Smooth muscle cell (in vitro differentiated cells): ENCODE measurements around the gene KLHL6. TPM values are rescaled to one million over a fixed set of nuclear protein-coding genes. Genes with fewer than 3 reads are reported as not detected.

Experiments
- DNase-seq: peaks from one replicate; lab custom pipeline; 2025; ENCODE audit not compliant: unreplicated experiment; lab: John Stamatoyannopoulos, UW
- H2AFZ ChIP-seq: fragments of 200-600 bp; sonication (generic); 2 replicates; pipeline ENCODE4 v1.6.0; 2016; ENCODE audit warnings: antibody characterized with exemption, low read depth, mild to moderate bottlenecking
- H3F3A ChIP-seq: fragments of 200-600 bp; sonication (generic); 2 replicates; pipeline ENCODE4 v1.6.0; 2017; ENCODE audit warnings: antibody characterized with exemption, low read depth
- H3K27ac ChIP-seq: fragments of 200-600 bp; sonication (generic); 2 replicates; pipeline ENCODE4 v1.5.1; 2016; ENCODE audit warnings: low read depth, mild to moderate bottlenecking
- H3K27me3 ChIP-seq: fragments of 200-600 bp; sonication (generic); 2 replicates; pipeline ENCODE4 v1.6.1; 2016; ENCODE audit warnings: low read depth, mild to moderate bottlenecking
- H3K36me3 ChIP-seq: fragments of 200-600 bp; sonication (generic); 2 replicates; pipeline ENCODE4 v1.5.1; 2016; ENCODE audit warnings: low read depth
- H3K4me1 ChIP-seq: fragments of 200-600 bp; sonication (generic); 2 replicates; pipeline ENCODE4 v1.5.1; 2016; ENCODE audit warnings: low read depth
- H3K4me2 ChIP-seq: fragments of 200-600 bp; sonication (generic); 2 replicates; pipeline ENCODE4 v1.6.0; 2016; ENCODE audit warnings: mild to moderate bottlenecking
- H3K4me3 ChIP-seq: fragments of 200-600 bp; sonication (generic); 2 replicates; pipeline ENCODE4 v1.5.1; 2016; ENCODE audit warnings: mild to moderate bottlenecking
- H3K79me2 ChIP-seq: fragments of 200-600 bp; sonication (generic); 2 replicates; pipeline ENCODE4 v1.6.0; 2016; ENCODE audit warnings: low read depth, mild to moderate bottlenecking
- H3K9ac ChIP-seq: fragments of 200-600 bp; sonication (generic); 2 replicates; pipeline ENCODE4 v1.6.0; 2016; ENCODE audit warnings: low read depth
- H3K9me3 ChIP-seq: fragments of 200-600 bp; sonication (generic); replicated peaks from 2 replicates; pipeline ENCODE4 v1.5.1; 2016; ENCODE audit warnings: low read depth
- H4K20me1 ChIP-seq: fragments of 200-600 bp; sonication (generic); 2 replicates; pipeline ENCODE4 v1.6.0; 2016; ENCODE audit warnings: low read depth
- WGBS: methylation state at CpG from one replicate; pipeline ENCODE4 v1.1.7; 2016; ENCODE audit warnings: low lambda C conversion rate; 5-methylcytosine and 5-hydroxymethylcytosine counted together
- polyA plus RNA-seq: library from polyadenylated mRNA; unstranded; fragments of >200 nt; fragmentation: Nextera tagmentation; extraction: Ambion mirVana; gene quantifications from 2 replicates; pipeline ENCODE4 v1.2.1, GENCODE V29; 2016
- small RNA-seq: library from RNA; depleted of rRNA; stranded (forward); fragments of <200 nt; gene quantifications from one replicate; pipeline ENCODE3, GENCODE V24; 2014
- total RNA-seq: library from RNA; depleted of rRNA; stranded (reverse); fragments of >200 nt; gene quantifications from 2 replicates; pipeline ENCODE4 v1.2.3, GENCODE V29; 2014
- TF ChIP-seq, protein P1 (sequence below): fragments of 200-600 bp; sonication (generic); IDR thresholded peaks from 2 replicates; pipeline ENCODE4 v1.5.1; 2017; ENCODE audit warnings: borderline replicate concordance, mild to moderate bottlenecking, antibody characterized with exemption; ENCODE audit not compliant: insufficient read depth, poor library complexity, severe bottlenecking

KLHL6 gene
- total and polyA plus RNA-seq, 2 experiments from 2014 or later, result 0.22 TPM; not detected in 1

DNA sequence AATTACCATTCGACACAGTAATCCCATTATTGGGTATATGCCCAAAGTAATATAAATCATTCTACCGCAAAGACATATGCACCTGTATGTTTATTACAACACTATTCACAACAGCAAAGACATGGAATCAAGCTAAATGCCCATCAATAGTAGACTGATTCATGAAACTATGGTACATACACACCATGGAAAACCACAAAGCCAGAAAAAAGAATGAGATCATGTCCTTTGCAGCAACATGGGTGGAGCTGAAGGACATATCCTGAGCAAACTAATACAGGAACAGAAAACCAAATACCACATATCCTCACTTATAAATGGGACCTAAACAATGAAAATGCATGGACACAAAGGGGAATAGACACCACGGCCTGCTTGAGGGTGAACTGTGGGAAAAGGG, 116.0 kb downstream of the KLHL6 start:
- Histone ChIP-seq H3K79me2 (no peaks in the 10 kb centered on the region), H3K27ac (no peak overlapping the region), H3K4me3 (no peak overlapping the region), H3F3A (no peaks in the 10 kb centered on the region), H3K4me2 (no peak overlapping the region), H3K9ac (no peak overlapping the region), H3K4me1 (peaks cover 17% of the 10 kb centered on the region), H2AFZ (no peak overlapping the region), H3K9me3 (no peaks in the 10 kb centered on the region), H3K36me3 (no peaks in the 10 kb centered on the region), H4K20me1 (no peaks in the 10 kb centered on the region), H3K27me3 (no peaks in the 10 kb centered on the region)
- DNase-seq, result no peak
- WGBS, result 97% methylated on average over 3 of the region's 3 CpGs
- TF ChIP-seq, protein P1, sequence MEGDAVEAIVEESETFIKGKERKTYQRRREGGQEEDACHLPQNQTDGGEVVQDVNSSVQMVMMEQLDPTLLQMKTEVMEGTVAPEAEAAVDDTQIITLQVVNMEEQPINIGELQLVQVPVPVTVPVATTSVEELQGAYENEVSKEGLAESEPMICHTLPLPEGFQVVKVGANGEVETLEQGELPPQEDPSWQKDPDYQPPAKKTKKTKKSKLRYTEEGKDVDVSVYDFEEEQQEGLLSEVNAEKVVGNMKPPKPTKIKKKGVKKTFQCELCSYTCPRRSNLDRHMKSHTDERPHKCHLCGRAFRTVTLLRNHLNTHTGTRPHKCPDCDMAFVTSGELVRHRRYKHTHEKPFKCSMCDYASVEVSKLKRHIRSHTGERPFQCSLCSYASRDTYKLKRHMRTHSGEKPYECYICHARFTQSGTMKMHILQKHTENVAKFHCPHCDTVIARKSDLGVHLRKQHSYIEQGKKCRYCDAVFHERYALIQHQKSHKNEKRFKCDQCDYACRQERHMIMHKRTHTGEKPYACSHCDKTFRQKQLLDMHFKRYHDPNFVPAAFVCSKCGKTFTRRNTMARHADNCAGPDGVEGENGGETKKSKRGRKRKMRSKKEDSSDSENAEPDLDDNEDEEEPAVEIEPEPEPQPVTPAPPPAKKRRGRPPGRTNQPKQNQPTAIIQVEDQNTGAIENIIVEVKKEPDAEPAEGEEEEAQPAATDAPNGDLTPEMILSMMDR, result no peak

DNA sequence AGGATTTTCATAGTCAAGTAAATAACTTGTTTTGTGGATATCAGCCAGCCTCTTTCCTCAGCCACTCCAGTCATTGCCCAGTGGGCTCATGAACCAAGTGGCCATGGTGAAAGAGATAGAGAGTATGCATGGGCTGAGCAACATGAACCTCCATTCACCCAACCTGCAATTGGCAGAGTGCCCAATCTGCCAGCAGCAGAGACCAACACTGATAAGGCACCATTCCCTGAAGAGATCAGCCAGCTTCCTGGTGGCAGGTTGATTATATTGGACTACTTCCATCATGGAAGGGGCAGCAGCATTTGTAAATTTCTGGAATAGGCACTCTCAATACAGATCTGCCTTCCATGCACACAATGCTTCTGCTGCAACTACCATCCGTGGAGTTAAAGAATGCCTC, 116.8 kb downstream of the KLHL6 start:
- Histone ChIP-seq H3K9ac (no peak overlapping the region), H3K27ac (no peak overlapping the region), H3K4me1 (peaks cover 17% of the 10 kb centered on the region), H3K9me3 (no peaks in the 10 kb centered on the region), H3K27me3 (no peaks in the 10 kb centered on the region), H3K36me3 (no peaks in the 10 kb centered on the region), H3F3A (no peaks in the 10 kb centered on the region), H3K4me3 (no peak overlapping the region), H4K20me1 (no peaks in the 10 kb centered on the region), H3K4me2 (no peak overlapping the region), H3K79me2 (no peaks in the 10 kb centered on the region), H2AFZ (no peak overlapping the region)
- TF ChIP-seq, protein P1, result no peak
- WGBS, result 87% methylated on average over 1 of the region's 1 CpG
- no peak for DNase-seq

DNA sequence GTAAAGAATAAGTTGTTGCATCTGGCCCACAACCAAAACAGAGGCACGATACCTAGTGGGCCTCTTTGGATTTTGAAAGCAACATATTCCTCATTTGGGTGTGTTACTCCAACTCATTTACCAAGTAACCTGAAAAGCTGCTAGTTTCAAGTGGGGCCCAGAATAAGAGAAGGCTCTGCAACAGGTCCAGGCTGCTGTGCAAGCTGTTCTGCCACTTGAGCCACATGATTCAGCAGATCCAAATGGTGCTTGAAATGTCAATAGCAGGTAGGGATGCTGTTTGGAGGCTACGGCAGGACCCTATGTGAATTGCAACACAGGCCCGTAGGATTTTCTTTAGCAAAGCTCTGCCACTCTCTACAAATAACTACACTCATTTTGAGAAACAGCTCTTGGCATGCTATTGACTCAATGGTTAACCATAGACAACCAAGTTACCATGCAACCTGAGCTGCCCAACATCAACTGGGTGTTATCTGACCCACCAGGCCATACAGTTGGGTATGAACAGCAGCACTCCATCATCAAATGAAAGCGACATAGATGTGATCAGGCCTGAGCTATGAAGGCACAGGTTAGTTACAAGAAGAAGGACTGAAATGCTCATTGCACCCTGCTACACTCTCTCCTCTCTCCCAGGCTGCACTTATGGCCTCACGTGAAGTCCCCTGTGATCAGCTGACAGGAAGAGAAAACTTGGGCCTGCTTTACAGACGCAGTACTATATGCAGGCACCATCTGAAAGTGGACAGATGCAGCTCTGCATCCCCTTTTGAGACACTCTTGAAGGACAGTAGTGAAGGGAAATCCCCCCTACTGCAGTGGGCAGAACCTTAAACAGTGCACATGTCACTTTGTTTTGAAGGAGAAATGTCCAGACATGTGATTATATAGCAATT, 117.6 kb downstream of the KLHL6 start:
- Histone ChIP-seq H2AFZ (no peak overlapping the region), H3K36me3 (no peaks in the 10 kb centered on the region), H3K4me2 (no peak overlapping the region), H3K4me3 (no peak overlapping the region), H3K27ac (no peak overlapping the region), H3K27me3 (peaks cover 2% of the 10 kb centered on the region), H3K9me3 (no peaks in the 10 kb centered on the region), H3F3A (no peaks in the 10 kb centered on the region), H4K20me1 (no peaks in the 10 kb centered on the region), H3K4me1 (peaks cover 17% of the 10 kb centered on the region), H3K9ac (no peak overlapping the region), H3K79me2 (no peaks in the 10 kb centered on the region)
- TF ChIP-seq, protein P1, result no peak
- DNase-seq, result no peak
- 83% methylated on average over 6 of the region's 6 CpGs for WGBS

Small RNAs within 50 kb of the gene (small RNA-seq; reads per million reads assigned to genes)
- gene RF00092 (not detected), gene RF00394 (not detected), gene RF01241 (not detected), gene SNORA63D (14.3 reads per million, percentile 84 among the genes with 10 or more reads in this experiment)

Other genes with a start within 250 kb of the KLHL6 start
- 0.09 and 0.22 TPM in 2 replicates for gene MCF2L2, start 127.1 kb downstream of the KLHL6 start, total RNA-seq
- gene MCF2L2, start 127.1 kb downstream of the KLHL6 start, polyA plus RNA-seq, result 0.44 TPM in 1 of 2 replicates, not detected in the other
- gene KLHL24, start 79.9 kb upstream of the KLHL6 start, total RNA-seq, result 71.5 and 103 TPM in 2 replicates
- gene KLHL24, start 79.9 kb upstream of the KLHL6 start, polyA plus RNA-seq, result 11.0 and 15.6 TPM in 2 replicates
- gene YEATS2, start 142.1 kb upstream of the KLHL6 start, total RNA-seq, result 30.4 and 56.0 TPM in 2 replicates
- 19.9 and 22.3 TPM in 2 replicates for gene YEATS2, start 142.1 kb upstream of the KLHL6 start, polyA plus RNA-seq